ENCODE data around the gene OR3A2. TPM values are rescaled to one million over a fixed set of nuclear protein-coding genes. Genes with fewer than 3 reads are reported as not detected.
"Not testable (repeated sequence)": the region's sequence is repeated elsewhere in the genome, so short reads cannot be mapped to it uniquely, and the experiment has no call there.

OR3A2 gene
- polyA plus RNA-seq, 2 donors: not detected

- no peak within 1 kb of the TSS for H3K27ac ChIP-seq (ENCODE audit: low read depth in 2 of 2, low read length in 1 of 2)
- no peaks in the 10 kb centered on the region for H3K9me3 ChIP-seq (ENCODE audit: control insufficient read depth in 2 of 2, insufficient read depth in 1 of 2, low read depth in 1 of 2, low read length in 1 of 2)
- H3K27me3 ChIP-seq (ENCODE audit: control insufficient read depth in 1 of 2, insufficient read depth in 2 of 2, low read length in 2 of 2): no peaks in the 10 kb centered on the region
- H3K4me3 ChIP-seq (ENCODE audit: low read depth in 1 of 2, low read length in 2 of 2): no peak within 1 kb of the TSS
- 82 to 88% methylated on average over 1 of the region's 1 CpG for WGBS, 2 donors
- no peaks in the 10 kb centered on the region for H3K4me1 ChIP-seq (ENCODE audit: control insufficient read depth in 2 of 2, insufficient read depth in 2 of 2, low read length in 1 of 2)
- H3K36me3 ChIP-seq (ENCODE audit: control insufficient read depth in 2 of 2, insufficient read depth in 2 of 2, low read length in 1 of 2): no peaks in the 10 kb centered on the region
These were observed 12.2 kb upstream of the OR3A2 start, which contains the start of gene OR1E1 for GRCh38 chr17:3398310-3398709. TSS of gene OR1E1 (minus strand) at chr17:3398410. CDS start at chr17:3398410, 0 bp downstream.

GRCh38 chr17:3397801-3398200 lies 11.7 kb upstream of the OR3A2 start:
- not testable (repeated sequence) for H3K9me3 ChIP-seq (ENCODE audit: control insufficient read depth in 2 of 2, insufficient read depth in 1 of 2, low read depth in 1 of 2, low read length in 1 of 2); H3K27me3 ChIP-seq (ENCODE audit: control insufficient read depth in 1 of 2, insufficient read depth in 2 of 2, low read length in 2 of 2); H3K4me3 ChIP-seq (ENCODE audit: low read depth in 1 of 2, low read length in 2 of 2); H3K36me3 ChIP-seq (ENCODE audit: control insufficient read depth in 2 of 2, insufficient read depth in 2 of 2, low read length in 1 of 2); H3K4me1 ChIP-seq (ENCODE audit: control insufficient read depth in 2 of 2, insufficient read depth in 2 of 2, low read length in 1 of 2); H3K27ac ChIP-seq (ENCODE audit: low read depth in 2 of 2, low read length in 1 of 2)
- 47 to 54% methylated on average over 7 of the region's 7 CpGs for WGBS, 2 donors

- H3K27me3 ChIP-seq (ENCODE audit: control insufficient read depth in 1 of 2, insufficient read depth in 2 of 2, low read length in 2 of 2): peaks cover 3% of the 10 kb centered on the region in 2 donors
- no peaks in the 10 kb centered on the region for H3K36me3 ChIP-seq (ENCODE audit: control insufficient read depth in 2 of 2, insufficient read depth in 2 of 2, low read length in 1 of 2)
- 68 to 73% methylated on average over 4 of the region's 4 CpGs for WGBS, 2 donors
- H3K4me1 ChIP-seq (ENCODE audit: control insufficient read depth in 2 of 2, insufficient read depth in 2 of 2, low read length in 1 of 2): peaks cover 0 to 4% of the 10 kb centered on the region in 2 donors
- H3K27ac ChIP-seq (ENCODE audit: low read depth in 2 of 2, low read length in 1 of 2): no peak overlapping the region
- H3K4me3 ChIP-seq (ENCODE audit: low read depth in 1 of 2, low read length in 2 of 2): no peak overlapping the region
- H3K9me3 ChIP-seq (ENCODE audit: control insufficient read depth in 2 of 2, insufficient read depth in 1 of 2, low read depth in 1 of 2, low read length in 1 of 2): peaks cover 4 to 5% of the 10 kb centered on the region in 2 donors
These were observed 3.7 kb upstream of the OR3A2 start for GRCh38 chr17:3389791-3390190.

- 75 to 79% methylated on average over 5 of the region's 5 CpGs for WGBS, 2 donors
- peaks cover 3% of the 10 kb centered on the region in 2 donors for H3K27me3 ChIP-seq (ENCODE audit: control insufficient read depth in 1 of 2, insufficient read depth in 2 of 2, low read length in 2 of 2)
These were observed 4.2 kb downstream of the OR3A2 start for GRCh38 chr17:3381957-3382356.

GRCh38 chr17:3378321-3378720 lies 7.8 kb downstream of the OR3A2 start:
- Histone ChIP-seq H3K27ac (ENCODE audit: low read depth in 2 of 2, low read length in 1 of 2) (no peak overlapping the region), H3K4me3 (ENCODE audit: low read depth in 1 of 2, low read length in 2 of 2) (no peak overlapping the region), H3K36me3 (ENCODE audit: control insufficient read depth in 2 of 2, insufficient read depth in 2 of 2, low read length in 1 of 2) (no peaks in the 10 kb centered on the region), H3K9me3 (ENCODE audit: control insufficient read depth in 2 of 2, insufficient read depth in 1 of 2, low read depth in 1 of 2, low read length in 1 of 2) (no peaks in the 10 kb centered on the region), H3K4me1 (ENCODE audit: control insufficient read depth in 2 of 2, insufficient read depth in 2 of 2, low read length in 1 of 2) (no peaks in the 10 kb centered on the region), H3K27me3 (ENCODE audit: control insufficient read depth in 1 of 2, insufficient read depth in 2 of 2, low read length in 2 of 2) (no peaks in the 10 kb centered on the region)
- 75 to 80% methylated on average over 6 to 8 of the region's 8 CpGs for WGBS, 2 donors

More at GRCh38 chr17:3381957-3382356, 4.2 kb downstream of the OR3A2 start:
- Histone ChIP-seq H3K4me3 (ENCODE audit: low read depth in 1 of 2, low read length in 2 of 2) (no peak overlapping the region), H3K4me1 (ENCODE audit: control insufficient read depth in 2 of 2, insufficient read depth in 2 of 2, low read length in 1 of 2) (peaks cover 0 to 4% of the 10 kb centered on the region in 2 donors), H3K36me3 (ENCODE audit: control insufficient read depth in 2 of 2, insufficient read depth in 2 of 2, low read length in 1 of 2) (no peaks in the 10 kb centered on the region), H3K9me3 (ENCODE audit: control insufficient read depth in 2 of 2, insufficient read depth in 1 of 2, low read depth in 1 of 2, low read length in 1 of 2) (peaks cover 4 to 5% of the 10 kb centered on the region in 2 donors), H3K27ac (ENCODE audit: low read depth in 2 of 2, low read length in 1 of 2) (no peak overlapping the region)

GRCh38 chr17:3371167-3371566 lies 14.9 kb downstream of the OR3A2 start:
- H3K36me3 ChIP-seq (ENCODE audit: control insufficient read depth in 2 of 2, insufficient read depth in 2 of 2, low read length in 1 of 2); H3K4me1 ChIP-seq (ENCODE audit: control insufficient read depth in 2 of 2, insufficient read depth in 2 of 2, low read length in 1 of 2): not testable (repeated sequence)
- 94 to 100% methylated on average over 1 to 31 of the region's 31 CpGs for WGBS, 2 donors

GRCh38 chr17:3342782-3343181 lies 43.3 kb downstream of the OR3A2 start:
- WGBS, 2 donors: 91 to 93% methylated on average over 12 of the region's 12 CpGs
- H3K4me1 ChIP-seq (ENCODE audit: control insufficient read depth in 2 of 2, insufficient read depth in 2 of 2, low read length in 1 of 2); H3K9me3 ChIP-seq (ENCODE audit: control insufficient read depth in 2 of 2, insufficient read depth in 1 of 2, low read depth in 1 of 2, low read length in 1 of 2); H3K4me3 ChIP-seq (ENCODE audit: low read depth in 1 of 2, low read length in 2 of 2); H3K27ac ChIP-seq (ENCODE audit: low read depth in 2 of 2, low read length in 1 of 2); H3K27me3 ChIP-seq (ENCODE audit: control insufficient read depth in 1 of 2, insufficient read depth in 2 of 2, low read length in 2 of 2); H3K36me3 ChIP-seq (ENCODE audit: control insufficient read depth in 2 of 2, insufficient read depth in 2 of 2, low read length in 1 of 2): not testable (repeated sequence)

More at GRCh38 chr17:3371167-3371566, 14.9 kb downstream of the OR3A2 start:
- not testable (repeated sequence) for H3K27me3 ChIP-seq (ENCODE audit: control insufficient read depth in 1 of 2, insufficient read depth in 2 of 2, low read length in 2 of 2); H3K4me3 ChIP-seq (ENCODE audit: low read depth in 1 of 2, low read length in 2 of 2); H3K27ac ChIP-seq (ENCODE audit: low read depth in 2 of 2, low read length in 1 of 2); H3K9me3 ChIP-seq (ENCODE audit: control insufficient read depth in 2 of 2, insufficient read depth in 1 of 2, low read depth in 1 of 2, low read length in 1 of 2)

- Histone ChIP-seq H3K27me3 (ENCODE audit: control insufficient read depth in 1 of 2, insufficient read depth in 2 of 2, low read length in 2 of 2) (no peaks in the 10 kb centered on the region), H3K27ac (ENCODE audit: low read depth in 2 of 2, low read length in 1 of 2) (no peak overlapping the region), H3K9me3 (ENCODE audit: control insufficient read depth in 2 of 2, insufficient read depth in 1 of 2, low read depth in 1 of 2, low read length in 1 of 2) (no peaks in the 10 kb centered on the region), H3K4me3 (ENCODE audit: low read depth in 1 of 2, low read length in 2 of 2) (no peak overlapping the region), H3K36me3 (ENCODE audit: control insufficient read depth in 2 of 2, insufficient read depth in 2 of 2, low read length in 1 of 2) (no peaks in the 10 kb centered on the region), H3K4me1 (ENCODE audit: control insufficient read depth in 2 of 2, insufficient read depth in 2 of 2, low read length in 1 of 2) (no peaks in the 10 kb centered on the region)
- 41 to 44% methylated on average over 4 of the region's 4 CpGs for WGBS, 2 donors
These were observed 50.2 kb downstream of the OR3A2 start for GRCh38 chr17:3335876-3336275.

GRCh38 chr17:3318336-3318735 lies 67.8 kb downstream of the OR3A2 start:
- Histone ChIP-seq H3K9me3 (ENCODE audit: control insufficient read depth in 2 of 2, insufficient read depth in 1 of 2, low read depth in 1 of 2, low read length in 1 of 2) (no peaks in the 10 kb centered on the region), H3K27ac (ENCODE audit: low read depth in 2 of 2, low read length in 1 of 2) (no peak overlapping the region), H3K4me1 (ENCODE audit: control insufficient read depth in 2 of 2, insufficient read depth in 2 of 2, low read length in 1 of 2) (no peaks in the 10 kb centered on the region), H3K27me3 (ENCODE audit: control insufficient read depth in 1 of 2, insufficient read depth in 2 of 2, low read length in 2 of 2) (no peaks in the 10 kb centered on the region), H3K36me3 (ENCODE audit: control insufficient read depth in 2 of 2, insufficient read depth in 2 of 2, low read length in 1 of 2) (no peaks in the 10 kb centered on the region), H3K4me3 (ENCODE audit: low read depth in 1 of 2, low read length in 2 of 2) (no peak overlapping the region)
- WGBS, 2 donors: 48 to 53% methylated on average over 5 of the region's 5 CpGs

GRCh38 chr17:3316836-3317235 lies 69.3 kb downstream of the OR3A2 start:
- H3K27me3 ChIP-seq (ENCODE audit: control insufficient read depth in 1 of 2, insufficient read depth in 2 of 2, low read length in 2 of 2): no peaks in the 10 kb centered on the region
- H3K27ac ChIP-seq (ENCODE audit: low read depth in 2 of 2, low read length in 1 of 2): no peak overlapping the region
- no peaks in the 10 kb centered on the region for H3K4me1 ChIP-seq (ENCODE audit: control insufficient read depth in 2 of 2, insufficient read depth in 2 of 2, low read length in 1 of 2)
- H3K9me3 ChIP-seq (ENCODE audit: control insufficient read depth in 2 of 2, insufficient read depth in 1 of 2, low read depth in 1 of 2, low read length in 1 of 2): no peaks in the 10 kb centered on the region
- H3K36me3 ChIP-seq (ENCODE audit: control insufficient read depth in 2 of 2, insufficient read depth in 2 of 2, low read length in 1 of 2): no peaks in the 10 kb centered on the region
- 31 to 33% methylated on average over 3 of the region's 3 CpGs for WGBS, 2 donors
- no peak overlapping the region for H3K4me3 ChIP-seq (ENCODE audit: low read depth in 1 of 2, low read length in 2 of 2)

Measured in esophagus (tissue), 2 donors.